ENCODE data around the gene ITPK1. TPM values are rescaled to one million over a fixed set of nuclear protein-coding genes. Genes with fewer than 3 reads are reported as not detected.

ITPK1 gene
- total and polyA plus RNA-seq, 2 experiments from 2014 or later, result 35.9 to 101 TPM

GRCh38 chr14:93084866-93085857 is 30.6 kb downstream of the ITPK1 start:
- Histone ChIP-seq H3K79me2 (replicated peaks; ENCODE audit: insufficient read depth) (peaks cover 98% of the 10 kb centered on the region), H3K4me1 (ENCODE audit: insufficient read depth) (peaks cover 15% of the 10 kb centered on the region), H2AFZ (no peak overlapping the region), H3K9me2 (ENCODE audit: insufficient read depth) (no peaks in the 10 kb centered on the region), H4K20me1 (replicated peaks; ENCODE audit: insufficient read depth) (peaks cover 19% of the 10 kb centered on the region), H3K27ac (ENCODE audit: low read depth) (peak overlapping the region; percentile 66; the same call in 1 of the 2 replicates), H3K4me3 (no peak overlapping the region), H3K27me3 (ENCODE audit: insufficient read depth) (no peaks in the 10 kb centered on the region), H3K4me2 (no peak overlapping the region; the same call in 1 of the 2 replicates), H3F3A (replicated peaks; ENCODE audit: low read depth) (no peaks in the 10 kb centered on the region), H3K36me3 (ENCODE audit: insufficient read depth) (no peaks in the 10 kb centered on the region)
- Mint-ChIP-seq H3K27ac (peak overlapping the region; percentile 94), H3K4me3 (no peak overlapping the region), H3K9me3 (no peaks in the 10 kb centered on the region; the same call in 2 of the 3 replicates), H3K4me1 (peaks cover 39% of the 10 kb centered on the region), H3K27me3 (ENCODE audit: insufficient read depth, low read depth, poor library complexity) (peaks cover 16% of the 10 kb centered on the region), H3K36me3 (ENCODE audit: low read depth) (peaks cover 24% of the 10 kb centered on the region)
- DNase-seq (ENCODE audit: low spot score), result no peak
- no peak for ATAC-seq
- TF ChIP-seq ZNF114 (CRISPR knock-in tag; IDR thresholded peaks at IDR 0.05) (no peak), CREB1 (CRISPR knock-in tag; IDR thresholded peaks at IDR 0.05; ENCODE audit: low read depth) (no peak), EZH2 (IDR thresholded peaks at IDR 0.05; ENCODE audit: low read depth, unreplicated experiment) (no peak), NANOG (IDR thresholded peaks at IDR 0.05; ENCODE audit: borderline replicate concordance) (no peak), CTCF (conservative IDR thresholded peaks at IDR 0.05; ENCODE audit: low read depth in 2 of 2) (no peak), ETS1 (IDR thresholded peaks at IDR 0.05) (no peak), STAT1 (IDR thresholded peaks at IDR 0.05; ENCODE audit: unreplicated experiment) (no peak), POLR2AphosphoS5 (IDR thresholded peaks at IDR 0.05; ENCODE audit: low read depth) (no peak), ZNF462 (CRISPR knock-in tag; IDR thresholded peaks at IDR 0.05) (no peak), JUNB (IDR thresholded peaks at IDR 0.05; ENCODE audit: unreplicated experiment) (no peak), REST (IDR thresholded peaks at IDR 0.05; ENCODE audit: unreplicated experiment) (no peak), EZH2phosphoT487 (IDR thresholded peaks at IDR 0.05; ENCODE audit: unreplicated experiment) (no peak), ZNF331 (CRISPR knock-in tag; IDR thresholded peaks at IDR 0.05; ENCODE audit: low read depth) (no peak)

All from GM23338 (cell line).